DLD1 (cell line): ENCODE measurements around the gene MYH3.
"Not testable (repeated sequence)": the region's sequence is repeated elsewhere in the genome, so short reads cannot be mapped to it uniquely, and the experiment has no call there.

Experiments used
- in situ Hi-C: cut with HindIII; loops from 2 replicates; pipeline ENCODE4 v1.10.0; 2017; ENCODE audit warnings: low sequenced_read_pairs

The MYH3 gene

GRCh38 chr17:10657148-10657547 is at the start of gene MYH3:
Gene MYH3 (minus strand): TSS chr17:10657309. CDS start chr17:10655064, 2,245 bp downstream.
- in situ Hi-C loops, result no loop called here

- in situ Hi-C loops, result no loop called here
Observed at GRCh38 chr17:10705727-10706126, 48.6 kb upstream of the MYH3 start.

GRCh38 chr17:10702574-10702973 is 45.5 kb upstream of the MYH3 start:
- in situ Hi-C loops, result no loop called here

GRCh38 chr17:10699856-10700255 is 42.7 kb upstream of the MYH3 start:
- in situ Hi-C loops, result no loop called here

GRCh38 chr17:10698096-10698818 is 41.1 kb upstream of the MYH3 start:
- in situ Hi-C loops, result no loop called here

DNA sequence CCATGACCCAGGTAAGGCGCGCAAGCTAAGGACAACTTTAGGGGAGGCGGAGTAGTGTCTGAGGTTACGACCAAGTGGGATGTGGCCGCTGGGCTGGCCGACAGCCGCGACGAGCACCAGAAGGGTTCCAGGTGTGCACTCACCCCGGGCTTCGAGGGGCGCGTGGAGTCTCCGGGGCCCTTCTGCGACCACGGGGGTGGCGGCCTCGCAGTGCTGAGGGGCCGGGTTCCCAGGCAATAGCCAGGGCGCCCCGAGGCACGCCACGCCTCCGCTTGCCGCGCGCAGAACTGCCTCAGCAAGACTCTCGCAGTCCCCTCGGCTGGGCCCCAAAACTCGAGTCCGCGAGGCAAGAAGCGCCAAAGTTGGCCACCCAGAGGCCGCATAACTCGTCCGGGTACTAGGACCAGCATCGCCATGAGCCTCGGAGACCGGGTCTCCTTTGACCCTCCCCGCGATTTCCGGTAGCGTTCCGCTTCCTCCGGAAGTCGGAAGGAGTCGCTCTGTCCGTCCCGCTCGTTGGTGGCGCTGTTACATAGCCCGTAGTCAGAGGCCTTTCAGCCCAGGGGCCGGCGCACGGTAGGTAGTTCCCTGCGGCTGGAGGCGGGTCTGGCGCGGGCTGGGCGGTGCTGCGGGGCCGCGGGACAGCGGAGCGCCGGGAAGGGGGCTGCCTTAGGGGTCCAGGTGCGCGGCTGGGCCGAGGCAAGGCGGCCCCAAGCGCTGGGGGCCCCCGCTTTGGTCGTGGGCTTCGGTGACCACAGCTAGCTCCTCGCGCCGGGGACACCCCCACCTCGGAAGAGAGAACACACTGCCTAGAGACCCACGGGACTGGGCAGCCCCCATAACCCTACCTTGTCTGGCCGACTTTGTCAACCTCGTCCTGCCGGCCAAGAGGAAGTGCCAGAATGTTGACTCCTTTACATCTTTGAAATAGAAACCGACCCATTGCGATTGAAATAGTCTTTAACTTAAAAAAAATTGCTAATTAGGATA is 40.3 kb upstream of the MYH3 start, which contains the start of the genes ADPRM and SCO1:
TSS of gene ADPRM (plus strand) at position 503 of the 990 bp plus-strand sequence. CDS start 7,333 bp downstream, outside the sequence.
TSS of gene SCO1 (minus strand) at position 442 of the 990 bp plus-strand sequence. CDS start at position 416, 26 bp downstream.
- in situ Hi-C loops, result no loop called here

- in situ Hi-C loops, result not testable (repeated sequence)
Observed at GRCh38 chr17:10695875-10696407, 38.8 kb upstream of the MYH3 start.

DNA sequence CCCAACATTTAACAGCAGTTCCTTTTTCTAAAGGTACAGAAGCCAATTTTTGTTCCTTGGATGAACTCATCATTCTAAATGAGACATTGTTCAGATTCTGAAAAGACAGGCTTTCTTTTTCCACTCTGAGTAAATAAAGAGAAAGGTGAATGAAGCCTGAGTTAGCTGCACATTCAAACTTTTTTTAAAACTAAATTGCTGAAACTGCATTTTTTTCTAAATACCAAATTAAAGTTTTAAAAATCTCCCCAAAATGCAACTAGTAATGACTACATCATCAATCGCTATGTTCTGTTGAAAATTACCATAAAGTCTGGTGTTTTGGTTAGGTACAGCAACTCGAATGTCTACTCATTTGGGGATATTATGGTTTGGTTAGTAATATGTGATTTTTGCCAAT is 30.4 kb upstream of the MYH3 start:
- in situ Hi-C loops, result no loop called here

DNA sequence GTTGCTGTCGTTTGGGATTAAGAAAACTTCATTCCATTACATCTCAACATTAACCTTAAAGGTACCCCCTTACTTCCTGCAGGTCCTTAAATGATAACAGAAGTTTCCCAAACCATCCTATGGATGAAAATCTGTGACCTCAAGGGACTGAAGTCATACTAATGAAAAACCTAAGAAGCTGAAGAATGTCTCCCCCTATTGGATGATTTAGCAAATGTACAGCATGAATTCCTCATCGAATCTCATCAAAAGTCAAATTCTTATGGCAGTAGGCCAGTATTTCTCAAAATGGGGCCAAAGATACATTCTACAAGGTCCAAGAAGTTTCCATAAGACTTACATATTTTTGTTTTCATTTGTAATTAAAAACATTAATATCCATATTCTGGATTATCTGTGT is 26.7 kb upstream of the MYH3 start:
- in situ Hi-C loops, result no loop called here

DNA sequence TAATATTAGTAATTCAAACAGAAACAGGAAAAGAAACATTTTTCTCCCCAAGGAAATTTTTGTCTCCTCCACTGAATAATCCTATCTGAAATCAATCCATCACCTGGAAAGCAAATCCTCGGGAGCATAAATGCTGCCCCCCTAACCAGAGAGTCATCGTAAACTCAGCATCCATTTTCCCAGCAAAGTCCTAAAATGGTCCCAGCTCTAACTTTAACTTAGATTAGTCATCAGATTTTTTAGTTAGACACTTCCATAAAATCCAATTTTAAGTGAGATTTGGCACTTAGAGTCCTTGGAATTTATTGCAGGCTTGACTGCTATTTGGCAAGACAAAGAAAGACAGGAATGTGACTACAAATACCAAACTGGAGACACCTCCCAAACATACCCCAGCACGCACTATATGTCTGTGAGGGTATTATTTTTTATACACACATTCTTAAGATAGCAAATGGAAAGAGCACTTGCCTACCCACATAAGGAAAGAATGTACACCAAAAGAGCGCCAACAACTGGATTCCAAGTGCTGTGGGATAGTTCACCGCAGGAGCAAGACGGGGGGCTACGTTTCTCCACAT is 24.8 kb upstream of the MYH3 start:
- in situ Hi-C loops, result no loop called here

- in situ Hi-C loops, result no loop called here
Observed at GRCh38 chr17:10674704-10675103, 17.6 kb upstream of the MYH3 start.

DNA sequence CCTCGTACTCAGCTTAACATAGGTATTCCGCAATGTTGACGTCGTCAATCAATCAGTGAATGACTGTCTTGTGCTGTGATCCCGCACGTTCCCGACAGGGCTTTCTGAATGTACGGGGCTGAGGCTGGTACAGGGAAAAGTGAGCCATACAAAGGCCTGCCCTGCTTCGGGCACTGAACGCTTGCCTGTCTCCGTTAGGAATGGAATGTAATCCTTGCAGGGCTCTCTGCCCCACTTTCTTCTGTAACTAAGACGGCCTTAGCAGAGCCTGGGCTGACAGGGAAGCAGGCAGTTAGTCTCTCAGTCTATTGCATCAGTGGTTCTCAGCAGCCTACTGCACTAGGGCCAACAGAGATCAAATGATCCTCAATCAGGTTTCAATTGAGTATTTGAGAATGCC is 16.2 kb upstream of the MYH3 start:
- in situ Hi-C loops, result no loop called here

DNA sequence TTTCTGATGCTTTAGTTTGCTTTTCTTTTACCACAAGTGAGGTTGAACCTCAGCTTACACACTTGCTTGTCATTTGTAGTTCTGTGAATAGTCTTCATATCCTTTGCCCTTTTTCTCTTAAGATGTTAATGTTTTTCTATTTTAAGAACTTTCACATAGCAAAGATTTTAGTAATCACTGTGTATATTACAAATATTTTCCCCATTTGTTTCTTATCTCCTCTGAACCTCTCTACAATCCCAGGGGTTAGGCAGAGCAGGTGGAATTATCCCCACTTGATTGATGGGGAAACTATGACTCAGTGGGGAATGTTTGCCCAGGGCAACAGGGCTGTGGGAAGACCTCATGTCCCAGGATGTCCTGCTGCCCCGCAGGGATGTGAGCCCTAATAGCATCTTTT is 11.7 kb upstream of the MYH3 start:
- in situ Hi-C loops, result no loop called here

GRCh38 chr17:10666906-10667305 is 9.8 kb upstream of the MYH3 start:
- in situ Hi-C loops, result no loop called here

DNA sequence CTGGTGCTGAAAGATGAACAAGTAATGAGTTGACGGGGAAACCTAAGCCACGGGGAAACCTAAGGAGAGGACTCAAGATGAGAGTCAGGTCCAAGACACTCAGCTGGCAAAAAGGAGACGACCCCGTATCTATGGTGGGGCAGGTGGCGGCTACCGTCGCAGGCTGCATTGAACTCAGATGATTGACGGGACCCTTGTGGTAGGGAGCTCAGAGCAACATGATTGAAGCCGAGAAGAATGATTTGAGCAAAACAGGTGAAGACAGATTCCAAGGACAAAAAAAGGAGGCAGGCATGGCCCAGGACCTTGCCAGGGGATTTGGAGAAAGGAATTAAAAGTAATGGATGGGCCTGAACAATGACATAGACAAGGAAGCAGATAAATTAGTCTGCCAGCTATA is 7.5 kb upstream of the MYH3 start:
- in situ Hi-C loops, result no loop called here

DNA sequence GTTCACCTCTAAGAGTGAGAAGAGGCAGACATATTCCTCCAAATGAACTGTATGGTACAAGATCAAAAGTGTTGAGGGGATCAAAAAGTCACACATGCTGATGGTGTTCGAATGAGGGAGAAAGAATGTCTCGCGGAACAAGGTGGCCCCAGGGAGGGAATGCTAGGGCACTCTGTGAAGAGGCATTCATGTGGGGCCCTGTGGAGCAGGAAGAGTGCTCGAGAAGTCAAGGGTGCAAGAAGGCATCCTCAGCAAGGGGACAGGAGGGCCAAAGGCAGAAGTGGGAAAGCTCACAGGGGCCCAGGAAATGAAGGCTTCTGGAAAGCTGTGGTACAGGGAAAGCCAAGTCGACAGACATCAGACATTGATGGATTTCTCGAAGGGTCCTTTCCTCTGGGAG is 6.1 kb upstream of the MYH3 start:
- in situ Hi-C loops, result no loop called here

DNA sequence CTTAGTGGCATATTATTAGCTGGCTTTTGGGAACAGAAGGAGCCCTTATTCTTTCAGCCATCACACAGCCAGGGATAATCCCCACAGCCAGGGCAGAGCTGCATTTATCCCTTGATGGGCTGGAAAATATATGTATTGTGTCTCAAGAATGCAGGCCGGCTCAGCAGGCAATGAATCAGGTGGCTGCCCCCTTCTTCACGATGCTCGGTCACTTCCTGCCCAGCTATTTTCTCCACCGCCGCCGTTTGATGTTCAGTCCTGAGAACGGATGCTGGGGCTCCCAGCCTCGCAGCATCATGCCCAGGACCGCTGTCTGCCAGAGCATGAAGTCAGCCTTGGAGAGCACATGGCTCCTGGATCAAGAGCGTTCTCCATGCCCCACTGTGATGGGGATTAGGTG is 4.3 kb upstream of the MYH3 start:
- in situ Hi-C loops, result no loop called here

DNA sequence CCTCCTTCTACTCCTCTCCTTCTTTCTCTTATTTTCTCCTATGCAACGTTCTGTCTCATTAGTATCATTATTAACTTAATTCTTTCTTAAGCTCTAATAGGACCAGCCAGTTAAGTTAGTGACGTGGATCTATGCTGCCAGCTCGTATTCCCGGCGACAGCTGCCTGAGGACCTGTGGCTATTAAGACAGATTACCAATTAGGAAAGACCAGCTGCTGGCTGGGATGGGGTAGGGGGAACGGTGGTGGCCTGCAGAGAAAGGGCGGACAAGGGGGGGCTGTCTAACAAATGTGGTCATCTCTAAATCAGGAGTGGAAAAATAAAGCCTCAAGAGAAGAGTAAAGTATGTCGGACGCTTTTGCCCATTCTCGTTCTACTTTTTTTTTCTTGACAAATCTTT is 770 bp upstream of the MYH3 start:
- in situ Hi-C loops, result no loop called here

DNA sequence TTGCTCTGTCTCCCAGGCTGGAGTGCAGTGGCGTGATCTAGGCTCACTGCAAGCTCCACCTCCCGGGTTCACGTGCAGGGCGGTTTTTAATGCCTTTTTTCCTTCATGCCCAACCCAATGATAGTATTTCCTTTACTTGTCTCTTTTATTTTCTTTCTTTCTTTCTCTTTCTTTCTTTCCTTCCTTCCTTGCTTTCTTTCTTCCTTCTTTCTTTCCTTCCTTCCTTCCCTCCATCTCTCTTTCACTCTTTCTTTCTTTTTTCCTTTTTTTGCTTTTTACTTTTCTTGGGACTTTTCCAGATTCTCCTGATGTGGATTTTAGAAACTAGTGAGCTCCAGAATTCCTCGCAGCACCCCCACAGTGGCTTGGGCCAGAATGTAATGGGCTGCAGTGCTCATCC is 3.1 kb downstream of the MYH3 start:
- in situ Hi-C loops, result no loop called here

DNA sequence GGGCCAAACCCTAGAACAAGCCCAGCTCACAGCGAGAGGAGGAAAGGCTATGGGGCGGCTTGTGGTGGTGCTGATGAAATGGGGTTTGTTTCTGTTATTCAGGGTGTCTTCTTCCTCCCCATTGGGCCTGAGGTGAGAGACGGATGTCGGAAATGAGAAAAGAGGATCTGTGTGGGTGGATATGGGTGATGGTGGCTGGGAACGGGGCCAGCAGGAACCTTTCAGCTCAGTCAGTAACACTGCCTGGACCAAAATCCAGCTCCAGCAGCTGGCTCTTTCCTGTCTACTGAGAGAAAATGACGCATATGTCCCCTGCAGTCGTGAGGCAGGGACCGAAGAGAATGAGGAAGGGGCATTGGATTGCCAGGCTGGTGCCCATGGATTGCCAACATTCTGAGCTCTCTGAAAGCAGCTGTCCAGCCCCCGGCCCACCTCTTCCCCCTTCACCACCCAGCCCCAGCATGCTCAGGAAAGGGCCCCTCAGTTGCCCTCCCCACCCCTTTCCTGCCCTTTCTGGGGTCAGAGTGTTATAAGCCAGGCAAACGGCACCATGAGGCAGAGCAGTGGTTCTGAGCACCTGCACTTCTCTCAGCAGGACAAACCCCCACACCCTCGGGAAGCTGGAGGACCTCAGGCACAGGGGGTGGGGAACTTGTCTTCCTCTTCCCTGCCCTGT is 4.0 kb downstream of the MYH3 start:
- in situ Hi-C loops, result no loop called here

GRCh38 chr17:10651927-10652326 is 5.2 kb downstream of the MYH3 start:
- in situ Hi-C loops, result no loop called here
